Activated CD8-positive, alpha-beta T cell treated with anti-CD3 and anti-CD28 coated beads for 36 hours (primary cell): ENCODE results near the gene TSGA10. TPM values are rescaled to one million over a fixed set of nuclear protein-coding genes. Genes with fewer than 3 reads are reported as not detected.
"Not testable (repeated sequence)": the region's sequence is repeated elsewhere in the genome, so short reads cannot be mapped to it uniquely, and the experiment has no call there.

Source experiments
- ATAC-seq: fragments of 200-7000 bp; cut with Tn5 transposase; one replicate; pipeline ENCODE4 v1.10.0; 2021; ENCODE audit warnings: mild to moderate bottlenecking, moderate library complexity
- CTCF ChIA-PET: fragments of 350-600 bp; sonication (Branson Sonifier 250); formaldehyde crosslinking; loops from one replicate; lab custom pipeline; 2021; ENCODE audit warnings: antibody characterized with exemption; lab: Charles Lee
- POLR2A ChIA-PET: fragments of 350-600 bp; sonication (Branson Sonifier 250); formaldehyde crosslinking; loops from one replicate; lab custom pipeline; 2021; ENCODE audit warnings: antibody characterized with exemption; lab: Charles Lee
- DNase-seq: peaks from one replicate; pipeline ENCODE4 v3.0.0-alpha.2; 2020
- H3K27ac Mint-ChIP-seq: one replicate; pipeline ENCODE4 v1.8.0; 2021; ENCODE audit warnings: mild to moderate bottlenecking, mixed read lengths
- H3K27me3 Mint-ChIP-seq: one replicate; pipeline ENCODE4 v1.8.0; 2021; ENCODE audit warnings: mixed read lengths
- H3K36me3 Mint-ChIP-seq: one replicate; pipeline ENCODE4 v1.8.0; 2021; ENCODE audit warnings: low read depth, mixed read lengths
- H3K4me1 Mint-ChIP-seq: one replicate; pipeline ENCODE4 v1.8.0; 2021; ENCODE audit warnings: low read depth, mixed read lengths
- H3K4me3 Mint-ChIP-seq: one replicate; pipeline ENCODE4 v1.8.0; 2021; ENCODE audit warnings: mild to moderate bottlenecking, moderate library complexity, mixed read lengths
- H3K9me3 Mint-ChIP-seq: one replicate; pipeline ENCODE4 v1.8.0; 2021; ENCODE audit warnings: mixed read lengths
- intact Hi-C: fragments of 100-400 bp; cut with micrococcal nuclease; formaldehyde crosslinking; loops from one replicate; pipeline ENCODE4 v1.10.0; 2022
- total RNA-seq, 2 experiments: library from RNA; stranded (reverse); gene quantifications; one replicate each; pipeline ENCODE4 v1.2.3, GENCODE V29; 2021
- TF ChIP-seq, protein P1 (sequence below): fragments of 200-600 bp; IDR thresholded peaks from one replicate; pipeline ENCODE4 v1.8.0; 2022; ENCODE audit warnings: antibody characterized with exemption, mild to moderate bottlenecking

The TSGA10 gene
- total RNA-seq, 2 experiments from 2014 or later: 8.6 to 9.2 TPM

DNA sequence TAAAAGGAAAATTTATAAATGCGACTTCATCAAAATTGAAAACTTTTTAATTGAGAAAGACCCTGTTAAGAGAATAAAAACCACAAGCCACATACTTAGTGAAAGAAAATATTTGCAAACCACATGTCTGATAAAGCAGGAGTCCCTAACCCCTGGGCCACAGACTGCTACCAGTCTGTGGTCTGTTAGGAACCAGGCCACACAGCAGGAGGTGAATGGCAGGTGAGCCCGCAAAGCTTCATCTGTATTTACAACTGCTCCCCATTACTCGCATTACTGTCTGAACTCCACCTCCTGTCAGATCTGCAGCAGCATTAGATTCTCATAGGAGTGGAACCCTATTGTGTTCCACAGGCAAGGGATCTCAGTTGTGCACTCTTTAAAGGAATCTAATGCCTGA, 123.3 kb downstream of the TSGA10 start:
- intact Hi-C loops: no loop called here
- ChIA-PET CTCF (no interaction called here), POLR2A (no interaction called here)
- no peaks in the 10 kb centered on the region for H3K27me3 Mint-ChIP-seq
- peaks cover 2% of the 10 kb centered on the region for H3K4me1 Mint-ChIP-seq
- ATAC-seq (no peak), DNase-seq (no peak)
- H3K36me3 Mint-ChIP-seq: peaks cover 2% of the 10 kb centered on the region
- TF ChIP-seq, protein P1, sequence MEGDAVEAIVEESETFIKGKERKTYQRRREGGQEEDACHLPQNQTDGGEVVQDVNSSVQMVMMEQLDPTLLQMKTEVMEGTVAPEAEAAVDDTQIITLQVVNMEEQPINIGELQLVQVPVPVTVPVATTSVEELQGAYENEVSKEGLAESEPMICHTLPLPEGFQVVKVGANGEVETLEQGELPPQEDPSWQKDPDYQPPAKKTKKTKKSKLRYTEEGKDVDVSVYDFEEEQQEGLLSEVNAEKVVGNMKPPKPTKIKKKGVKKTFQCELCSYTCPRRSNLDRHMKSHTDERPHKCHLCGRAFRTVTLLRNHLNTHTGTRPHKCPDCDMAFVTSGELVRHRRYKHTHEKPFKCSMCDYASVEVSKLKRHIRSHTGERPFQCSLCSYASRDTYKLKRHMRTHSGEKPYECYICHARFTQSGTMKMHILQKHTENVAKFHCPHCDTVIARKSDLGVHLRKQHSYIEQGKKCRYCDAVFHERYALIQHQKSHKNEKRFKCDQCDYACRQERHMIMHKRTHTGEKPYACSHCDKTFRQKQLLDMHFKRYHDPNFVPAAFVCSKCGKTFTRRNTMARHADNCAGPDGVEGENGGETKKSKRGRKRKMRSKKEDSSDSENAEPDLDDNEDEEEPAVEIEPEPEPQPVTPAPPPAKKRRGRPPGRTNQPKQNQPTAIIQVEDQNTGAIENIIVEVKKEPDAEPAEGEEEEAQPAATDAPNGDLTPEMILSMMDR: no peak
- H3K4me3 Mint-ChIP-seq: no peak overlapping the region
- no peaks in the 10 kb centered on the region for H3K9me3 Mint-ChIP-seq
- H3K27ac Mint-ChIP-seq: no peak overlapping the region

- Mint-ChIP-seq H3K4me1 (peaks cover 2% of the 10 kb centered on the region), H3K27ac (no peak overlapping the region), H3K4me3 (no peak overlapping the region), H3K36me3 (peaks cover 6% of the 10 kb centered on the region), H3K27me3 (no peaks in the 10 kb centered on the region), H3K9me3 (peaks cover 8% of the 10 kb centered on the region)
- ATAC-seq: no peak
- intact Hi-C loops: no loop called here
- ChIA-PET POLR2A (no interaction called here), CTCF (no interaction called here)
- TF ChIP-seq, protein P1: no peak
- DNase-seq: no peak
These were observed 126.2 kb downstream of the TSGA10 start for GRCh38 chr2:99028558-99028957.

GRCh38 chr2:99027856-99028255, 126.9 kb downstream of the TSGA10 start:
- ChIA-PET POLR2A (no interaction called here), CTCF (no interaction called here)
- Mint-ChIP-seq H3K4me3 (no peak overlapping the region), H3K36me3 (peaks cover 6% of the 10 kb centered on the region), H3K4me1 (peaks cover 2% of the 10 kb centered on the region), H3K27me3 (no peaks in the 10 kb centered on the region), H3K9me3 (peaks cover 8% of the 10 kb centered on the region), H3K27ac (no peak overlapping the region)
- ATAC-seq (no peak), DNase-seq (no peak)
- intact Hi-C loops: no loop called here
- TF ChIP-seq, protein P1: no peak

- peaks cover 18% of the 10 kb centered on the region for H3K36me3 Mint-ChIP-seq
- ATAC-seq (no peak), DNase-seq (no peak)
- ChIA-PET CTCF (no interaction called here), POLR2A (interaction anchor here (0.7 kb wide), 1 partner anchor 1314 kb away, joined by 3 read pairs; no protein-coding TSS in a partner anchor)
- H3K4me1 Mint-ChIP-seq: no peaks in the 10 kb centered on the region
- H3K27me3 Mint-ChIP-seq: no peaks in the 10 kb centered on the region
- H3K9me3 Mint-ChIP-seq: peaks cover 16% of the 10 kb centered on the region
- H3K27ac Mint-ChIP-seq: no peak overlapping the region
- no peak overlapping the region for H3K4me3 Mint-ChIP-seq
- TF ChIP-seq, protein P1: no peak
- intact Hi-C loops: no loop called here
These were observed 154.0 kb downstream of the TSGA10 start for GRCh38 chr2:99000708-99001107.

GRCh38 chr2:98988695-98989094, 166.0 kb downstream of the TSGA10 start:
- H3K27ac Mint-ChIP-seq, H3K9me3 Mint-ChIP-seq, intact Hi-C loops, DNase-seq, H3K4me1 Mint-ChIP-seq, CTCF ChIA-PET, ATAC-seq, H3K27me3 Mint-ChIP-seq, H3K36me3 Mint-ChIP-seq, H3K4me3 Mint-ChIP-seq: not testable (repeated sequence)
- POLR2A ChIA-PET: interaction anchor here (0.8 kb wide), 1 partner anchor 339 kb away, joined by 3 read pairs; no protein-coding TSS in a partner anchor
